ENCODE data around the gene DPEP1. TPM values are rescaled to one million over a fixed set of nuclear protein-coding genes. Genes with fewer than 3 reads are reported as not detected.

DPEP1 gene
- total RNA-seq, 1 experiment from 2014 or later: 1.7 TPM

- Histone ChIP-seq H3K9me3 (replicated peaks) (no peaks in the 10 kb centered on the region), H3K4me1 (peaks cover 10% of the 10 kb centered on the region), H3K27me3 (no peaks in the 10 kb centered on the region), H3K27ac (no peak overlapping the region), H3K36me3 (no peaks in the 10 kb centered on the region), H3K4me3 (no peak overlapping the region)
- peak in 1 of 2 experiments; percentile 45 for DNase-seq
Observed at GRCh38 chr16:89615596-89616090, 2.2 kb downstream of the DPEP1 start.

DNA sequence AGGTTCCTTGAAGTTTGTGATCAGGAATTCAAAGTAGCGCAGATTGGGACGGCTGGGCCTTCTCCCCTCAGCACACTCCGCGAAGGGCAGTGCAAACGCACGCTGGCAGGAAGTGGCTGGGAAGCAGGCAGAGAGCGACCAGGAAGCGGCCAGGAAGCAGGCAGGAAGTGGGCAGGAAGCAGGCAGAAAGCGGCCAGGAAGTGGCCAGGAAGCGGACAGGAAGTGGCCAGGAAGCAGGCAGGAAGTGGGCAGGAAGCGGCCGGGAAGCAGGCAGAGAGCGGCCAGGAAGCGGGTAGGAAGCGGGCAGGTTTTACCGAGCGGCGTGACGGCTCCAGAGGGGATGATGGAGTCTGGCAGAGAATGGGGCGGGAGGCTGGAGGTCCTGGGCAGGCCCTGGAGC lies 3.2 kb downstream of the DPEP1 start:
- Histone ChIP-seq H3K4me1 (peaks cover 10% of the 10 kb centered on the region), H3K27me3 (peaks cover 3% of the 10 kb centered on the region), H3K4me3 (no peak overlapping the region), H3K9me3 (replicated peaks) (no peaks in the 10 kb centered on the region), H3K27ac (no peak overlapping the region), H3K36me3 (no peaks in the 10 kb centered on the region)
- no peak for DNase-seq

DNA sequence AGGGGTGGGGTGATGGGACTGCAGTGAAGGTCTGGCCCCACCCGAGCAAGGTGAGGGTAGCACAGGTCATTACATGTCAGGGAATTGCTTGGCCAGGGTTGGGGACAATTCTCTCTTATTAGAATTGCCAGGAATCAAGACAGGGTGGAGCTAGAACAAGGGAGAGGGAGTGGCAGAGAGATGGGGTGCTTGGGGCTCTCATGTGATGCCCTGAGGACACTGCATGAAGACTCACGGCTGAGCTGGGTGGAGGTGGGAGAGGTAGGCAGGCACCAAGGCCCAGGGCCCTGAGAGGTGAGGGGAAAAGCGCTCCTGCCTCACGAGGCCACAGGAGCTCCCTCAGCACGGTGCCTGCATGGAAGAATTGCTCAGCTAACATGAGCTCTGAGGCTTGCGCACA lies 3.6 kb downstream of the DPEP1 start:
- DNase-seq: no peak
- Histone ChIP-seq H3K4me3 (no peak overlapping the region), H3K27me3 (peaks cover 4% of the 10 kb centered on the region), H3K36me3 (no peaks in the 10 kb centered on the region), H3K27ac (no peak overlapping the region), H3K9me3 (replicated peaks) (no peaks in the 10 kb centered on the region), H3K4me1 (peaks cover 10% of the 10 kb centered on the region)

- H3K4me3 ChIP-seq: no peak overlapping the region
- no peaks in the 10 kb centered on the region for H3K9me3 ChIP-seq (replicated peaks)
- H3K27ac ChIP-seq: no peak overlapping the region
- peaks cover 7% of the 10 kb centered on the region for H3K4me1 ChIP-seq
- no peak for DNase-seq
- H3K27me3 ChIP-seq: peaks cover 4% of the 10 kb centered on the region
- no peaks in the 10 kb centered on the region for H3K36me3 ChIP-seq
Observed at GRCh38 chr16:89618109-89618998, 4.9 kb downstream of the DPEP1 start.

- Histone ChIP-seq H3K27ac (no peak overlapping the region), H3K27me3 (peaks cover 4% of the 10 kb centered on the region), H3K9me3 (replicated peaks) (no peaks in the 10 kb centered on the region), H3K36me3 (no peaks in the 10 kb centered on the region), H3K4me1 (peaks cover 5% of the 10 kb centered on the region; the same call in 1 of the 2 replicates), H3K4me3 (no peak overlapping the region)
- no peak for DNase-seq
Observed at GRCh38 chr16:89619840-89620239, 6.4 kb downstream of the DPEP1 start.

- Histone ChIP-seq H3K9me3 (replicated peaks) (no peaks in the 10 kb centered on the region), H3K4me3 (peak overlapping the region; percentile 8; the same call in 1 of the 2 replicates), H3K4me1 (peaks cover 5% of the 10 kb centered on the region; the same call in 1 of the 2 replicates), H3K27me3 (peaks cover 4% of the 10 kb centered on the region), H3K27ac (no peak overlapping the region), H3K36me3 (no peaks in the 10 kb centered on the region)
- peak; percentile 65 to 75 for DNase-seq
Observed at GRCh38 chr16:89620406-89620841, 7.0 kb downstream of the DPEP1 start.

GRCh38 chr16:89621136-89621697 lies 7.8 kb downstream of the DPEP1 start:
- peaks cover 4% of the 10 kb centered on the region for H3K27me3 ChIP-seq
- H3K36me3 ChIP-seq: no peaks in the 10 kb centered on the region
- H3K27ac ChIP-seq: no peak overlapping the region
- peaks cover 5% of the 10 kb centered on the region; the same call in 1 of the 2 replicates for H3K4me1 ChIP-seq
- no peaks in the 10 kb centered on the region for H3K9me3 ChIP-seq (replicated peaks)
- H3K4me3 ChIP-seq: no peak overlapping the region
- DNase-seq: no peak

DNA sequence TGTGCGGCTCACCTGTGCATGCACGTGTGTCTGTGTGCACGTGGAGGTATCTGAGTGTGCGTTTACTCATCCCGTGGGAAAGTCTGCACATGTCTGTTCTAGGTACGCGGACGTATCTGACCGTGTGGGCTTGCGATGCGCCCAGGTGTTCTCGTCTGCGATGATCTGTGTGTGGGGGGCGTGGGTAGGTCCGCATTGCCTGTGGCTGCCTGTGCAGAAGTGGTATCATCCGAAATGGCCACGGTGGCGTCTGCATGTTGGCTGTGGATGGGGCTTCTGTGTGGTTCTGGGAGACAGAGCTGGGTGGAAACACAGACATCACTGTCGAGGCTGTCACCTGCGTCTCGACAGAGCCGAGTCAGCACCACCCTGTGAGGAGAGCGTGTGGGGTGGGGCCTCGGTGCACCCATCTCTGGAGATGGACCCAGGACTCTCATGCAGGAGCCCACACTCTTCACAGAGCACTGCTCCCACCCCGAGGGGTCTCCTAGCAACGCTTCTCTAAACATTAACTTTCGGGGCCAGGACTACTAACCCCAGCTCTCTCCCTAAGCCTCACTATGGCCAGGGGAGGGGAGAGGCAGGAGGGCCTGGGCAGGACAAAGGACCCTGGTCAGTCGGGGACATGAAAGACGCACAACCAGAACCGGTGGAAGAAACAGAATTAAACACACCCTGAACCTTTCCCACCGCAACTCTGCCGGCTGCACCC lies 8.4 kb downstream of the DPEP1 start:
- Histone ChIP-seq H3K9me3 (replicated peaks) (no peaks in the 10 kb centered on the region), H3K36me3 (no peaks in the 10 kb centered on the region), H3K27ac (no peak overlapping the region), H3K27me3 (peaks cover 4% of the 10 kb centered on the region), H3K4me3 (no peak overlapping the region), H3K4me1 (peaks cover 5% of the 10 kb centered on the region; the same call in 1 of the 2 replicates)
- no peak for DNase-seq

GRCh38 chr16:89623511-89624261 lies 10.2 kb downstream of the DPEP1 start:
- no peak overlapping the region for H3K4me3 ChIP-seq
- H3K36me3 ChIP-seq: no peaks in the 10 kb centered on the region
- no peak for DNase-seq

GRCh38 chr16:89624777-89625761 lies 11.6 kb downstream of the DPEP1 start:
- no peak overlapping the region for H3K27ac ChIP-seq

More at GRCh38 chr16:89623511-89624261, 10.2 kb downstream of the DPEP1 start:
- Histone ChIP-seq H3K27me3 (peaks cover 4% of the 10 kb centered on the region), H3K27ac (no peak overlapping the region), H3K9me3 (replicated peaks) (no peaks in the 10 kb centered on the region), H3K4me1 (peaks cover 5% of the 10 kb centered on the region; the same call in 1 of the 2 replicates)

GRCh38 chr16:89629827-89630610 lies 16.6 kb downstream of the DPEP1 start:
- no peak overlapping the region for H3K4me3 ChIP-seq

More at GRCh38 chr16:89624777-89625761, 11.6 kb downstream of the DPEP1 start:
- H3K4me1 ChIP-seq: peaks cover 1% of the 10 kb centered on the region; the same call in 1 of the 2 replicates
- no peak for DNase-seq
- H3K36me3 ChIP-seq: no peaks in the 10 kb centered on the region
- H3K4me3 ChIP-seq: no peak overlapping the region
- H3K9me3 ChIP-seq (replicated peaks): no peaks in the 10 kb centered on the region; the same call in 1 of the 2 replicates
- H3K27me3 ChIP-seq: peaks cover 4% of the 10 kb centered on the region

GRCh38 chr16:89633064-89633631 lies 19.7 kb downstream of the DPEP1 start:
- no peak for DNase-seq
- Histone ChIP-seq H3K36me3 (no peaks in the 10 kb centered on the region), H3K4me3 (no peak overlapping the region), H3K27me3 (peaks cover 41% of the 10 kb centered on the region), H3K4me1 (peaks cover 17% of the 10 kb centered on the region), H3K27ac (no peak overlapping the region), H3K9me3 (replicated peaks) (no peaks in the 10 kb centered on the region; the same call in 1 of the 2 replicates)

More at GRCh38 chr16:89629827-89630610, 16.6 kb downstream of the DPEP1 start:
- H3K9me3 ChIP-seq (replicated peaks): no peaks in the 10 kb centered on the region; the same call in 1 of the 2 replicates
- H3K4me1 ChIP-seq: peaks cover 17% of the 10 kb centered on the region
- no peaks in the 10 kb centered on the region for H3K36me3 ChIP-seq
- no peak for DNase-seq
- H3K27me3 ChIP-seq: peaks cover 36% of the 10 kb centered on the region
- no peak overlapping the region for H3K27ac ChIP-seq
